HG02642 (cell line): Measurements from ENCODE around the gene KIAA1217.
A peak's percentile ranks its signal among the peaks of the same experiment; 100 is the strongest.

ENCODE experiments used
- ATAC-seq: cut with Tn5 transposase; IDR thresholded peaks from one replicate; pipeline ENCODE4 v1.9.1; 2021; ENCODE audit warnings: mild to moderate bottlenecking; ENCODE audit not compliant: unreplicated experiment, poor library complexity

The KIAA1217 gene

DNA sequence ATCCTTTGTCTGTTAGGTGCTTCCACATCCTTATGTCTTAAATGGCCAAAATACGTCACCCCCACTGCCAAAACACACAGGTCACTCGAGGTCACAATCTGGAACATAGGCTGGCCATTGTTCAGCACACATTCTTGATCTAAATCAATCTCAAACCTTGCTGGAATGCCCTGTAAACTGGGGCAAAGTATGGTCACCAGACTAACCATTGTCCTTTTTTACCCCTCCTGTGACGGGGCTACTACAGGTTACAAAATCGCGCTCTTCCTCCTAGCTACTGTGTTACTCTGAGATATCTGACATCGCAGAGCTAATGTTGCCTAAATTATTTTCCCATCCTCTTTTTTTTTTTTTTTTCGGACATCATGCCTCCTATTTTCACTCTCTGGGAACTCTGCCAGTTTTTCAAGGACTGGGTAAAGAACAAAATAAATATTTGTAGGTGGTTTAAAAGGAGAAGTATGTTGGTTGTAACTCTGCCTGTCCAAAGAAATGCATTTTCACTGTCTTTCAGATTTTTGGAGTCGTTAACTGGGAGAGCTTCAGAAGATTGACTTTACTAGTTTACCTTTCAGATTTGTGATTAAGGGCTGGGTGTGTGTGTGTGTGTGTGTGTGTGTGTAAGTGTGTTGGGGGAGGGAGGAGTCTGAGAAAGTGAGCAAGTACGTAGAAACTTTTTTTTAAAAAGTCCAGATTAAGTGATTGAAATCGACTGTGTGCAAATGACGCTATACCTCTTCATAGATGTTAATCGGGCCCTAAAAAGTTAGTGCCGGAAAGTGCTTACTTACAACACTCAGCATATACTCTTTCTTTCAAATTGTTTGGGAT is 942 bp upstream of the KIAA1217 start:
- no peak for ATAC-seq

DNA sequence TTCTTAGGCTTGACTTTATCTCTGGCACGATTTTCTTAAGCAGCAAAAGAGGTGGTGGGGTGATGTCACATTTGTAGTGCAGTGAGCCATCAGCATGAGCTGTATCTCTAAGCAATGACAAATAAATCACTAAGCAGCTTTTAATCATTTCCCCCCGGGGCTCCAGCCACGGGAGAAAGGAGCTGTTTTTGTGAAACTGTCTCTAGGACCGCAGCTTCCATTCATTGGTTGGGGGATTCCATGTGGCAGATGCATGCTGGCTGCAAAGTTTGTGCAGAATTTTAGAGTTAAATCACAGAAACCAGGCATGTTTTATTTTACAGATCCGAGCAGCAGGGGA is 464 bp downstream of the KIAA1217 start:
- ATAC-seq: peak; percentile 39

DNA sequence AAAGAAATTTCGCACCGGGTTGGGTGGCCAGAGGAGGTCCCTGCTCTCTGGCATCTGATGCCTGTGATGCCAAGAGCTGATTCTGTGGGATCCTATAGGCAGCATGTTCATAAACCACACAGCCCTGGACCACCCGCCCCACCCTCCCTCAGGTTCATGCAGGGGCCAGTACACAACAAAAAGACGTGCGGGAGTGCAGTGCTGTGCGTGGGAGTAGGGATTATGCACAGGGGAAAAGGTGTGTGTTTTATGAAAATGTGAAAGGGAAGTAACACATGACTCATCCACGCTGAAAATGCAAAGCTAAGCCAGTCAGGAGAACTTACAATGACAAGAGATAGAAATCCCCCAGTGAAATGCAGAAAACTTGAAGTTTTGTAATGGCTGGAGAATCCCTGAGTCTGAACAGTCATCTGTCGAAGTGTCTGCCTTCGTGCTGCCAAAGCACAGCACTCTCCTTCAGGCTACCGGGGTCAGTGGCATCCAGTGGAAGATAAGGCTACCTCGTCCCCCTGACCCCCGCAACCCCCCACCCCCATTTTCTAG is 1.1 kb downstream of the KIAA1217 start:
- ATAC-seq: peak; percentile 69

DNA sequence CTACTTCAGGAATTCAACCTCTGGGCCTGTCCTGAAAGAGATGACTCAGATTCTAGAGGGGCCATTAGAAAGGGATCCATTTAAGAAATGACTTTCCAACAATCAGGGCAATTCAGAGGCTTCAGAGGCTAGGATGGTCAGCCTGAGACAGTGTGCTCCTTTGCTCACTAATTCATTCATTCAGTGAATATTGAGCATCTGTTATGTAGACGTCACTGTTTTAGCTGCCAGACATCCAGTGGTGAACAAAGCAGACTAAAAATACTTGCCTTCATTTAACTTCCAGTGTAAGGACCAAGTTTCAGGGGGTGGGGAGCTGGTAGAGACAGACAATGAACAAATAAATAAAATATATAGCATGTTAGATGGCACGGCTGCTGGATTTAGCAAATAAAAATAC is 1.6 kb downstream of the KIAA1217 start:
- ATAC-seq: peak; percentile 5

DNA sequence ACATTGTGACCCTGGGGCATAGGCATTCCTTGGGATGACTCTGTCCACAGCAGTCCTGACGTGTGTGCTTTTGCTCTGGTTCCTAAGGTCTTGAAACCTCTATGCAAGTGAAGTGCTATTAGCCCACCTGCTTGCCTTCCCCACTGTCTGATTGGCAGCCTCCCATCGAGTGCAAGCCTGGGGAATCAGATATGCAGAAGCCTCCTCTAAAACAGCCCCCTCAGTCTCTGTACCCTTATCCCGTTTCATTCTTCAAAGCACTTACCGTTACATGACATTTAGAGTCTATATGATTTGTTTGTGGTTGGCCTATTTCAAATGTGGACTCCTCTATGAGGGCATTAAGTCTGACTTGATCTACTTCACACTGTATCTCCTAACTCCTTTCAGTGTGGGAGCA is 4.3 kb downstream of the KIAA1217 start:
- no peak for ATAC-seq

DNA sequence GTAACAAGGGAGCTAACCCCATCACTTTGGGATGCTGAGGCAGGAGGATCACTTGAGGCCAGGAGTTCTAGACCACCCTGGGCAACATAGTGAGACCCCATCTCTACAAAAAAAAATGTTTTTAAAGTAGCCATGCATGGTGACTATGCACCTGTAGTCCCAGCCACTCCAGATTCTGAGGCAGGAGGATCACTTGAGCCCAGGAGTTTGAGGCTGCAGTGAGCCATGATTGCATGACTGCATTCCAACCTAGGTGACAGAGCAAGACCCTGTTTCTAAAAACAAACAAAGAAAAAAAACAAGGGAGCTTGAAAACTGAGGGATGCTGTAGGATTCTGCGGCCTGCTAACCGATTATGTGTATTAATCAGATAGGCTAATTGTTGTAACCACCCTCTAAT is 4.9 kb downstream of the KIAA1217 start:
- ATAC-seq: no peak

DNA sequence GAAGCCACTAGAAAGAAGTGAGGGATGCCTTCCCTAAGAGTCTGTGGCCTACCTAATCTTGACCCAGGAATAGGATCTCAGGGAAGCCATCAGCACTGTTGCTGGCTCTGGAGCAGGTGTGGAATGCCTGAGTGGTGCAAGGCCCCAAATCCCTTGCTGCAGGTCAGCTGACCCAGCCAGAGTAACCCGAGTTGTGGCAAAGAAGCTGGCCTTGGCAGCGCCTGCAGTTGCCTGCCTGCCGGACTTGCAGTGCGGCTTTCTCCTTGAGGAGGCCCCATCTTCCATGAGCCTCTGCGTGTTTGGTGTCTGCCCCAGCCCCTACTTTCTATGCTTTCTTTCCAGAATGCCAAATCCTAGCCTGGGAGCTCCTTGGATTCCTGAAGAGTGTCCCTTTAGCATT is 5.8 kb downstream of the KIAA1217 start:
- no peak for ATAC-seq

DNA sequence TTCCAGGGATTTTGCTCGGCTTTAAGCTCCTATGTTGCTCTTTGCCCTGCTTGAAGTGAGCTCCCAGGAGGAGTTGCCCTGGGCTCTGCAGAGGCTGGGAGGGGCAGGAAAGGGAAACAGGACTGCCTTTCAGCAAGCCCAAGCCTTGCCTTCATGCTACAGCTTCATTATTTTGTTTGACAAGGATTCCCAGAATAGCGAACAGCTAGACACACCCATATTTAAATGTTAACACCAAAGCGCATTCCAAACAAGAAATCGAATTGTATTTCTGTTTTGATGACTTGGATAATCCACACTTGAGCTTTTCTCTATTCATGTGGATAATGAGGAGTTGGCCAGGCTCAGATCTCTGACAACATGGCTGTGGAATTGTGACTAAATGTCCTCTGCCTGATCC is 6.3 kb downstream of the KIAA1217 start:
- no peak for ATAC-seq

DNA sequence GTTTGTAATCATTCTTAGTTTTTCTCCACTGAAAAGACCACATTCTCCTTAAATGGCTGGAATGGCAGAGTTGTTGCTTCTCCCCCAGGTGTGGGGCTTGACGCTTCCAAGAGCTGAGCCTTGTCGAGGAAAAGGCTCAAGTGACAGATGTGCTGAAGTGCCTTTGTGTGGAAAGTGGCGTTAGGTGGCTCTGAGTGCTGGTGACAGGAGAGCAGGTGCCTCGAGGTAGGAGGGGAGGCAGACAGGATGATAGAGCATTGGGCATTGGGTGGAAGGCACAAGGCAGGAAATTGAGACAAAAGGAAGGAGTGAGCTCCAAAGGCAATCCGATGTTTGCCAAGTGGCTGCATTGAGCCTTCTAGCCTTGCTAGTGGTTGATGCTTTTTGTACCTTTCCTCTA is 6.7 kb downstream of the KIAA1217 start:
- no peak for ATAC-seq

DNA sequence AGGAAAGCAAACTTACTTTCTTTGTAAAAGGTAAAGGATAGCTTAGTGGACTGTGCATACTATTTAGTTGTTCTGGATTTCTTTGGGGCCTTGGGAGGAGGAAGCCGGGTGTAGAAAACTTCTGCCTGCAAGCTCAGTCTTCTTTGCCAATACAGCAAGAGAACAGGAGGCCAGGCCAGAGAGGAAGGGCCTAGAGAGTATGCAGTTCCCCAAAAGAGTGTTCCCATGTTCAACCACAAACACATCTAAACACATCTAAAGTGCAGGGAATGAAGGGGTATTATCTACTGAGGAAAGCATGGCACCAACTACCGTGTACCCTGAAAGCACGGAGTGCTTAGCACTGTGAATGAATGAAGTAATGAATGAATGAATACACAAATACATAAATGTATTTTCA is 11.0 kb downstream of the KIAA1217 start:
- ATAC-seq: no peak

DNA sequence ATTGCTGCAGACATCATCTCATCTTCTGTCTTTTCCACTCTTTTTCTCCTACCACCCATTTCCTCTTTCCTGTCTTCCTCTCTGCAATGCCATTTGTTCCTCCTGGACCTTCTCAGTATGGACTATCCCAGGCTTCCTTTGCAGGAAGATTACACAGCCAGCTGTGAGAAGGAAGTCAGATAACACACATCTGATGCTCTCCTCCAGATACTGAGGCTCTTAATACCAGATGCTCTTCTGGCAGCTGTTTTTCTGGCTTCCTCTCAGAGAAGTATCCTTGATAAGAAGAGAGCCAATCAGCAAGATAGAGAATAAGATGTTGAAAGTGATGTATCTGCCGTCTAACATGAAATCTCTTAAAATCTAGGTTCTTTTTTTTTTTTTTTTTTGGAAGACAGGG is 14.4 kb downstream of the KIAA1217 start:
- no peak for ATAC-seq

DNA sequence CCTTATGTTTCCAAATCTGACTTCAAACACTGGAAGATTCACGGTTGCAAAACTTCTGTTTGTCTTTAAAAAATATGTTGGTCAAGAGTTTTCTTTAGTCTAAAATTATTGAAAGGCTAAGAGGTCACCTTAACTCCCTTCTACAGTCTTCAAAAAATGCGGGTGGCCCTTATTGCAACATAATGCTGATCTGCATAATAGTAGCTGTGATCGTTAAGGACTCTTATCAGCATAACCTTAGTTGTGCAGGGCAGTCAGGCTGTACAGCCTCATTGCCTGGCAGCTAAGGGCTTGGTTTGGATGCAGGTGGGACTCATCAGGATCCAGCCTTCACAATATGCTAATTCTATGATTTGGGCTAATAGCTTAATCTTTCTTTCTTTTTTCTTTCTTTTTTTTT is 15.0 kb downstream of the KIAA1217 start:
- ATAC-seq: no peak

DNA sequence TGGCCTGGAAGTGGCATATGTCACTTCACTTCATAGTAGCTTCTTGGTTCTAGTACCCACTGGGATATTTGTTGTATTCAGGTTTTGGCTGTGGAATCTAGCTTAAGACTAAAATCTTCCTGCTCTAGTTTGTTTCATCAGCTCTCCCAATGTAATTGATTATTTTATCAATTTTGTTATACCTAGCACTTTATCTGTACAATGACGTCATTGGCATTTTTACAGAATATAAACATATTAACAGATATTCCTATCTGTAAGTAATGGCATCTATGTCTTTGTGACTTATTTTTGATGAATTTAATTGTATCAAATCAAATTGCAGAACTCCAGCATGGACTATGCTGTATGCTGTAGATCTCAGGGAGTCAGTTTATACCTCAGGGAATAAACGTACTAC is 19.7 kb downstream of the KIAA1217 start:
- no peak for ATAC-seq

DNA sequence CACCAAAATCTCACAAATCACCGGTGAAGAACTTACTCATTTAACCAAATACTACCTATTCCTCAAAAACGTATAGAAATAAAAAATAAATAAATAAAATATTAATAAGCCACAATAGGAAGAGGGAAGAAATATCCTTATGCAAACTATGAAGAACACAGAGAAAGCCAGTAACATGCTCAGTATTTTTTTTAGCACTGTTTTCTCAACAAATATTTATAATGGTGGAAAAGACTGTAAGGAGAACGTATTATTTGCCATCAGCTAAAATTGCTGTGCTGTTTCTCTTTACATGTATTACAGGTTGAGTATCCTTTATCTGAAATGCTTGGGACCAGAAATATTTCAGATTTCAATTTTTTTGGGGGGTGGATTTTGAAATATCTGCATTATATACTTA is 21.0 kb downstream of the KIAA1217 start:
- no peak for ATAC-seq

DNA sequence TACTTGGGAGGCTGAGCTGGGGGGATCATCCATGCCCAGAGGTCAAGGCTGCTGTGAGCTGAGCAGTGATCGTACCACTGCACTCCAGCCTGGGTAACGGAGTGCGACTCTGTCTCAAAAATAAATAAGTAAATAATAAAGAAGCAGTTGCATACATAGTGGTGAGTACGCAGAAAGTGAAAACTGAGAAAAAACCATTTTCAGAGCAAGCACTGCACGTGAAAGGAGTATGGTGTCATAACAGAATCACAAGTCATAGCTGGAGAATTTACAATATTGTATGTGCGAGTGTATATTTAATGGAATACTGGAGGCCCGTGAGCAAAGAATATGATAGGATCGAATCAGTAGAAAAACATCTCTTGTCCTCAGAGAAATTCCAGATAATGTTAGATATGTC is 22.3 kb downstream of the KIAA1217 start:
- ATAC-seq: no peak

DNA sequence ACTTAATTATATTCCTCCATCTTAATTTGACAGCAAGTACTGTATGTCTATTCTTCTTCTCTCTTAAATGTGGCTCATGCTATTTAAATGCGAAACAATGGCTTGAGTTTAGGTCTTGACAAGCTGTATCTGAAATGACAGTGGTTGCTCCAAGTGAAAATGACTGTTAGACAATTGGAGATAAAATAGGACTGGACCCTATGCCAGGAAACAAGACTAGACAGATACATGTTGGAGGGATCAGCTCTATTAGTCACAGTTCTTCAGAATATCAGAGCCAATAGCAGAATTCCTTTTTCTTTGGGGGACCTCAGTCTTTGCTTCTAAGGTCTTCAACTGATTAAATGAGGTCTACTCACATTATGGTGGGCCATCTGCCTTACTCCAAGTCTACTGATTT is 25.8 kb downstream of the KIAA1217 start:
- ATAC-seq: no peak

DNA sequence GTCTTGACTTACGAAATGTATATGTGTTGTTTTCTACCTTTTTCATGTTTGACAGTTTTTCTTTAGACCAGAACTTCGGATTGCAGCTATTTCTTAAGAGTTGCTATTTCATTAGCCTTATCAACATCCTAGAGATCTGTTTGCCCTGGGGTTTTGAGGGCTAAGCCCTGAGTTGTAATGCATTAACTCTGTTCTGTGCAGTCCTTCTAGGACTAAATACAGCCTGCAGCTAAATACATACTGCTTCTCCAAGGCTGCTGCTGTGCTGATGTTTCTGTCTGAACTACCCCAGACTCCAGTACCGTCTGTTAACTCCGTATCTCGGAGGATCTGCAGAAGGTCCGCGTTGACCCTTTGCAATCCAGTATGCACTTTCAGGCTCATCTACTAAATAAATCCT is 26.5 kb downstream of the KIAA1217 start:
- ATAC-seq: no peak

DNA sequence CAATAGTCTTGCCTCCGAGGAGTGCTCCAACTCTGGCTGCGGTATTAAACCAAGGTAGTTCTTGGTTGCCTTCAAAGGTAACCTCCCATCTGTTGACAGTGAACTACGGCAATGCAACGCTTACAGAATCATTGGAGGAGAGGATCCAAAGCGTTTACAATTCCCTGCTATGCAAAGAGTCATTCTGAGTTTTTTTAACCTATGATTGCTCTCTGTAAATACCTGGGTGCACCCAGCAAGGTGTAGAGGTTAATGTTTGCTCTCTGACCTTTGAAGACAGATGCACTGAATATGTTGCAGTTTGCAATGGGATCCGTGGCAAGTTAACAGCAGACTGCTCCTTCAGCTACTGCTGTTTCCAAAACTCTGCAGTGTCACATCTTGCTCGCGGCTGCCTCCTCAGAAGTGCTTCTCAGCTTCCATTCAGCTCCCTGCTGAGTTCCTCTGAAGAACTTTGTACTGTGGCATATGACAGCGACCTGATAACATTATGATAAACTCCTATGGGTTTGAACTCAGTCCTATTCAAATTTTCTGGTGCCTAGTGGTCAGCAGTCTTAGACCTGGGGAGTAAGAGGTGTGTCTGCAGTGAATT is 29.0 kb downstream of the KIAA1217 start:
- ATAC-seq: no peak

DNA sequence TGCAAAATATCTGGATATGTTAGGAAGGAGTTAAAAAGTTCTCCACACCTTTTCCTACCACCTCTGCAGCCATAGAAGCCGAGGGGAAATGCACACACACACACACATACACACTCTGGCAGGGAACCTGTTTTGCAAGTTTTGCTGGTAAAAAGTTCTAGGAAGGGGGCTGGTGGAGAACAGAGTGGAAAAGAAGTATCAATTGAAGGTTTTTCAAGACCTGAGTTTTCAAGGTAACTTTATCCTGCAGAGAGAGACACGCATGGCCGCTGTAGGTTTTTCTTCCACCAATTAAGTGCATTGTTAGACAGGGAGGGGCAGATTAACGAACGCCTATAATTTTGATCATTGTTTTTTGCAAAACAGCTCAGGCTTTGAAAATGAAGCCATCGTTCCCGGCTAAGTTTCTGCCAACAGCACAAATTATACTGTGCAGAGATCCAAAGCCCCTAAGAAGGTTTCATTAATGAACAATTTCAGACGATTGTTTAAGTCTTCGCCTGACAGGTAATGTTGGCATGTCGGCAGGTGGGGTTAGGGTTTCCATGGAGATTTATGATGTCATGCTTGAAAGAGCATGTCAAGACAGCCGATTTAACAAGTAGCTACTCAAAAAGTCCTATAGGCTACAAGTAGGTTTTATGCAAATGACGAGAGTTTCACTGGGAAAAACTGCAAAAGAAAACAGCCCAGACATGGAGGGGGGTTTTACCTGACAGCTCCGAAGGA is 29.7 kb downstream of the KIAA1217 start:
- no peak for ATAC-seq

DNA sequence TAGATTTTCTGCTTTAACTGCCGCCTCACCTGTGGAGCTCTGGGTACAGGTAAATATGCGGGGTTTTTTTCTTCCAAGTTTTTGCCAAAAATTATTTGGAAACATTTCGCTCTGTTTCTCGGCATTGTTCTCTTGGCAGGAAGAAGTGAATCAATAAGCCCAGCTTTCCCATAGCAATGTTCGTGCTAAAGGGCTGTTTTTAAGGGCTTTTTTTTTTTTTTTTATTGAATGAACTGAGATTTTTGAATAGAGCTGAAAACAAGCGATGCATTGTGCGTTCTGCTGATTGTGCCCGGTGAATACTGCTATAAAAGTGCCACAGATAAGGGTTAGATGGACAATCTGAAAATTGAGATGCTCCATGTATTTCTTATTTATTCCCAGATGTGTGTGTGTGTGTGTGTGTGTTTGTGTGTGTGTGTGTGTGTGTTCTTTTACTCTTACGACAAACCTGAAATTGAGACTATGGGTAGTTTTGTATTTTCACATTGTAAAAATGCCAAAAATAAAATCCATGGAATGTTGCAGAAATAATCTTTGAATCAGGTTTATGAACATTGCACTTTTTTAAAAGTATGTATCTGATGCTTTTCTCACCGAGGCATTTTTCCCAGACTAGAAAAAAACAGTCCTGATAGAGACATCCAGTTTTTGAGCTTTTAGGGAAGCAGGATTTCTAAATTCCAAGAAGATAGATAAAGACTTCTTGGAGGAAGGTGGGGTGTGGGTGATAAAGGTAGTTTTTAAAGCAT is 30.5 kb downstream of the KIAA1217 start:
- ATAC-seq: no peak
